HepG2 (cell line): ENCODE data around the gene ZNF749. TPM values are rescaled to one million over a fixed set of nuclear protein-coding genes. Genes with fewer than 3 reads are reported as not detected.

ENCODE experiments used
- polyA plus RNA-seq, 8 experiments: library from polyadenylated mRNA; depleted of rRNA in 3 of 8; stranded (reverse) in 7 of 8; unstranded in 1 of 8; fragments of >200 nt; fragmentation: Illumina TruSeq in 4 of 8; extraction: Trizol in 4 of 8; gene quantifications; 2 replicates each; pipeline versions ENCODE4 v1.2.1 to v1.2.3, GENCODE V29; 2011 to 2016; ENCODE audit warnings: low read depth in 4 of 8, missing spikeins in 1 of 8, mixed read lengths in 1 of 8; ENCODE audit not compliant: insufficient read depth in 1 of 8
- small RNA-seq, 3 experiments: library from RNA; depleted of rRNA; stranded (forward); fragments of <200 nt; gene quantifications; one replicate each; pipeline ENCODE3, GENCODE V24; 2012; ENCODE audit warnings: low read depth in 2 of 3, low replicate concordance in 1 of 3; ENCODE audit not compliant: insufficient read length in 3 of 3, insufficient read depth in 2 of 3
- total RNA-seq, 5 experiments: library from RNA; depleted of rRNA; stranded (reverse); fragments of >200 nt; fragmentation: Illumina TruSeq; extraction: Trizol; gene quantifications; 2 replicates each; pipeline ENCODE4 v1.2.3, GENCODE V29; 2016; ENCODE audit warnings: low read depth in 1 of 5

The ZNF749 gene
- total and polyA plus RNA-seq, 2 of the 13 experiments (the other 11 are each of a cell fraction or from before 2014, with no cell fraction given) = 18.9 to 21.0 TPM

Small RNA genes lying within 50 kb of the gene (small RNA-seq; reads per million reads assigned to genes)
- gene VN1R107P = 0 reads per million in 3 experiments

Other genes starting within 250 kb of the ZNF749 start
- 17.6 and 24.7 TPM in 2 replicates for gene ZNF264, start 243.8 kb upstream of the ZNF749 start, total RNA-seq (2016; rRNA removed; fragmentation: Illumina TruSeq; extraction: Trizol)
- 3.5 and 4.0 TPM in 2 replicates for gene ZNF264, start 243.8 kb upstream of the ZNF749 start, polyA plus RNA-seq (2011; rRNA removed)
- 0.46 TPM in 1 of 2 replicates, not detected in the other for gene AURKC, start 204.3 kb upstream of the ZNF749 start, total RNA-seq (2016; rRNA removed; fragmentation: Illumina TruSeq; extraction: Trizol)
- 0.65 and 0.86 TPM in 2 replicates for gene AURKC, start 204.3 kb upstream of the ZNF749 start, polyA plus RNA-seq (2011; rRNA removed)
- gene ZNF805, start 194.7 kb upstream of the ZNF749 start, total RNA-seq (2016; rRNA removed; fragmentation: Illumina TruSeq; extraction: Trizol) = 12.8 and 21.8 TPM in 2 replicates
- 5.1 and 5.5 TPM in 2 replicates for gene ZNF805, start 194.7 kb upstream of the ZNF749 start, polyA plus RNA-seq (2011; rRNA removed)
- 44.8 and 76.3 TPM in 2 replicates for gene ZNF460, start 154.8 kb upstream of the ZNF749 start, total RNA-seq (2016; rRNA removed; fragmentation: Illumina TruSeq; extraction: Trizol)
- 14.5 and 15.3 TPM in 2 replicates for gene ZNF460, start 154.8 kb upstream of the ZNF749 start, polyA plus RNA-seq (2011; rRNA removed)
- 8.9 and 10.4 TPM in 2 replicates for gene ZNF543, start 114.9 kb upstream of the ZNF749 start, total RNA-seq (2016; rRNA removed; fragmentation: Illumina TruSeq; extraction: Trizol)
- 2.1 and 2.5 TPM in 2 replicates for gene ZNF543, start 114.9 kb upstream of the ZNF749 start, polyA plus RNA-seq (2011; rRNA removed)
- gene ZNF304, start 84.1 kb upstream of the ZNF749 start, total RNA-seq (2016; rRNA removed; fragmentation: Illumina TruSeq; extraction: Trizol) = 8.0 and 9.5 TPM in 2 replicates
- 3.4 and 3.6 TPM in 2 replicates for gene ZNF304, start 84.1 kb upstream of the ZNF749 start, polyA plus RNA-seq (2011; rRNA removed)
- 13.3 and 20.5 TPM in 2 replicates for gene TRAPPC2B, start 71.8 kb upstream of the ZNF749 start, total RNA-seq (2016; rRNA removed; fragmentation: Illumina TruSeq; extraction: Trizol)
- gene TRAPPC2B, start 71.8 kb upstream of the ZNF749 start, polyA plus RNA-seq (2011; rRNA removed) = 16.8 and 17.7 TPM in 2 replicates
- 2.1 and 2.6 TPM in 2 replicates for gene ZNF547, start 71.8 kb upstream of the ZNF749 start, total RNA-seq (2016; rRNA removed; fragmentation: Illumina TruSeq; extraction: Trizol)
- 2.0 and 2.2 TPM in 2 replicates for gene ZNF547, start 71.8 kb upstream of the ZNF749 start, polyA plus RNA-seq (2011; rRNA removed)
- 24.9 and 29.4 TPM in 2 replicates for gene ZNF548, start 45.5 kb upstream of the ZNF749 start, total RNA-seq (2016; rRNA removed; fragmentation: Illumina TruSeq; extraction: Trizol)
- gene ZNF548, start 45.5 kb upstream of the ZNF749 start, polyA plus RNA-seq (2011; rRNA removed) = 19.5 and 19.6 TPM in 2 replicates
- 10.1 and 14.0 TPM in 2 replicates for gene ZNF17, start 24.2 kb upstream of the ZNF749 start, total RNA-seq (2016; rRNA removed; fragmentation: Illumina TruSeq; extraction: Trizol)
- 3.0 and 3.7 TPM in 2 replicates for gene ZNF17, start 24.2 kb upstream of the ZNF749 start, polyA plus RNA-seq (2011; rRNA removed)
- gene VN1R1, start 21.8 kb downstream of the ZNF749 start, total RNA-seq (2016; rRNA removed; fragmentation: Illumina TruSeq; extraction: Trizol) = 0.62 and 0.80 TPM in 2 replicates
- 0.87 and 1.0 TPM in 2 replicates for gene VN1R1, start 21.8 kb downstream of the ZNF749 start, polyA plus RNA-seq (2011; rRNA removed)
- 17.2 and 23.6 TPM in 2 replicates for gene ZNF772, start 42.2 kb downstream of the ZNF749 start, total RNA-seq (2016; rRNA removed; fragmentation: Illumina TruSeq; extraction: Trizol)
- 3.1 and 4.0 TPM in 2 replicates for gene ZNF772, start 42.2 kb downstream of the ZNF749 start, polyA plus RNA-seq (2011; rRNA removed)
- gene ZNF419, start 52.4 kb downstream of the ZNF749 start, total RNA-seq (2016; rRNA removed; fragmentation: Illumina TruSeq; extraction: Trizol) = 8.8 and 9.0 TPM in 2 replicates
- 8.5 and 11.1 TPM in 2 replicates for gene ZNF419, start 52.4 kb downstream of the ZNF749 start, polyA plus RNA-seq (2011; rRNA removed)
- 6.7 and 6.9 TPM in 2 replicates for gene ZNF773, start 64.6 kb downstream of the ZNF749 start, total RNA-seq (2016; rRNA removed; fragmentation: Illumina TruSeq; extraction: Trizol)
- gene ZNF773, start 64.6 kb downstream of the ZNF749 start, polyA plus RNA-seq (2011; rRNA removed) = 5.7 and 7.3 TPM in 2 replicates
- 6.4 and 8.8 TPM in 2 replicates for gene ZNF549, start 92.0 kb downstream of the ZNF749 start, total RNA-seq (2016; rRNA removed; fragmentation: Illumina TruSeq; extraction: Trizol)
- 2.8 and 2.9 TPM in 2 replicates for gene ZNF549, start 92.0 kb downstream of the ZNF749 start, polyA plus RNA-seq (2011; rRNA removed)
- 8.0 and 8.6 TPM in 2 replicates for gene ZNF550, start 124.5 kb downstream of the ZNF749 start, total RNA-seq (2016; rRNA removed; fragmentation: Illumina TruSeq; extraction: Trizol)
- 9.1 and 12.1 TPM in 2 replicates for gene ZNF550, start 124.5 kb downstream of the ZNF749 start, polyA plus RNA-seq (2011; rRNA removed)
- 5.3 and 6.6 TPM in 2 replicates for gene ZNF416, start 143.6 kb downstream of the ZNF749 start, total RNA-seq (2016; rRNA removed; fragmentation: Illumina TruSeq; extraction: Trizol)
- 1.5 and 2.1 TPM in 2 replicates for gene ZNF416, start 143.6 kb downstream of the ZNF749 start, polyA plus RNA-seq (2011; rRNA removed)
- 7.2 and 9.8 TPM in 2 replicates for gene ZIK1, start 148.8 kb downstream of the ZNF749 start, total RNA-seq (2016; rRNA removed; fragmentation: Illumina TruSeq; extraction: Trizol)
- 1.9 and 2.1 TPM in 2 replicates for gene ZIK1, start 148.8 kb downstream of the ZNF749 start, polyA plus RNA-seq (2011; rRNA removed)
- 7.5 and 7.8 TPM in 2 replicates for gene ZNF530, start 164.6 kb downstream of the ZNF749 start, total RNA-seq (2016; rRNA removed; fragmentation: Illumina TruSeq; extraction: Trizol)
- 1.1 and 1.6 TPM in 2 replicates for gene ZNF530, start 164.6 kb downstream of the ZNF749 start, polyA plus RNA-seq (2011; rRNA removed)
- 17.1 and 19.4 TPM in 2 replicates for gene ZNF134, start 178.9 kb downstream of the ZNF749 start, total RNA-seq (2016; rRNA removed; fragmentation: Illumina TruSeq; extraction: Trizol)
- 6.8 and 7.1 TPM in 2 replicates for gene ZNF134, start 178.9 kb downstream of the ZNF749 start, polyA plus RNA-seq (2011; rRNA removed)
- 11.2 and 12.2 TPM in 2 replicates for gene ZNF211, start 197.8 kb downstream of the ZNF749 start, total RNA-seq (2016; rRNA removed; fragmentation: Illumina TruSeq; extraction: Trizol)
- 9.9 and 12.7 TPM in 2 replicates for gene ZNF211, start 197.8 kb downstream of the ZNF749 start, polyA plus RNA-seq (2011; rRNA removed)
- gene ZSCAN4, start 233.6 kb downstream of the ZNF749 start, total RNA-seq (2016; rRNA removed; fragmentation: Illumina TruSeq; extraction: Trizol) = 0.56 and 0.60 TPM in 2 replicates
- gene ZSCAN4, start 233.6 kb downstream of the ZNF749 start, polyA plus RNA-seq (2011; rRNA removed) = 0.68 and 0.73 TPM in 2 replicates
- 14.2 and 23.1 TPM in 2 replicates for gene ZNF551, start 246.7 kb downstream of the ZNF749 start, total RNA-seq (2016; rRNA removed; fragmentation: Illumina TruSeq; extraction: Trizol)
- gene ZNF551, start 246.7 kb downstream of the ZNF749 start, polyA plus RNA-seq (2011; rRNA removed) = 3.3 and 4.8 TPM in 2 replicates